Activated CD4-positive, CD25-positive, alpha-beta regulatory T cell treated with anti-CD3 and anti-CD28 coated beads, Interleukin-2, amount 50 U/mL, for 16 hours (primary cell): ENCODE measurements around the gene RAP1GAP2.
A peak's percentile ranks its signal among the peaks of the same experiment; 100 is the strongest.
"Not testable (repeated sequence)": the region's sequence is repeated elsewhere in the genome, so short reads cannot be mapped to it uniquely, and the experiment has no call there.

Experiments used
- DNase-seq: peaks from one replicate; pipeline ENCODE4 v3.0.0-alpha.2; 2020; ENCODE audit warnings: low read depth, low spot score

Gene RAP1GAP2

DNA sequence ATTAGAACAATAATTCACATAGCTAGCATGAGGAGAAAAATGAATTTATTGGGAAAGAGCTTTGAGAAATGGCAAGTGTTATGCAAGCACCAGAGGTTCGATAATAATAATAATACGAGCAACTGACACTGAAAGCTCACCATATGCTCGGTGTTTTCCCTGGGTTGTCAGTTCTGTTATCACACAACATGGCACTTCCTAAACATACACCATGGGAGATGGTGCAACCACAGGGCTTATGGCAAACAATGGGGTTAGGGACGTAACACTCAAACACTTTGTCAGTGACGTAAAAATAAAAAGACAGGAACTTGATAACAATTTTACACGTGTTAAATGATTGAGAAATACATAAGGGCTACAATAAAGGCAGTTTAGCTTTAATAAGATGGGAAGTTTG, 243.5 kb downstream of the RAP1GAP2 start:
- DNase-seq: no peak

GRCh38 chr17:3040882-3041281, 244.6 kb downstream of the RAP1GAP2 start:
- DNase-seq: no peak

DNA sequence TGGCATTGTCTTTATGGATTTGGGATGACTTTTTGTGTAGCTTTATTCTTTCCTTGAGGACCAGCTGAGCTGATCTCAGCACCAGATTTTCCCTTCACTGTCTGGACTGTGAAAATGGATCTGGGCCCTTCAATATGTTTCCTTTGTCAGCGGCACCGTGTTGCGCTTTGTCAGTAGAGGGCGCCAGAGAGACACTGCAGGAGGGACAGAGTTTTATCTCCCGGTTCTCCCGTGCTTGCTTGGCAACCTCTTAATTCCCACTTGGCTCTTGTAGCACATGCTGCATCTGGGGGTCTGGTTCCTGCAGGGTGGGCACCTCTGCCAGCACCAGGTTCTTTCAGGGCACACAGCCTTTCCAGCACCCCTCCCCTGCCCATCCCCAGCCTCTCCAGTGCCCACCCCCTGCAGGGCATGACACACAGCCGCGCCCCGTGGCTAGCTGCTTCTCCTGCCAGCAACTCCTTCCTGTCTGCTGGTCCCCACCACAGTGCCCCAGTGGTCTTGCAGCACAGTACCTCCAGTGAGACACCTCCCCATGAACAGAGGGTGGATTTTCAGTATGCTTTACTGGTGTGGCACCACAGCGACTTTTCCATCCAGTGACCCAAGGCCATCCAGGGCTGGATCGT, 247.6 kb downstream of the RAP1GAP2 start:
- no peak for DNase-seq

DNA sequence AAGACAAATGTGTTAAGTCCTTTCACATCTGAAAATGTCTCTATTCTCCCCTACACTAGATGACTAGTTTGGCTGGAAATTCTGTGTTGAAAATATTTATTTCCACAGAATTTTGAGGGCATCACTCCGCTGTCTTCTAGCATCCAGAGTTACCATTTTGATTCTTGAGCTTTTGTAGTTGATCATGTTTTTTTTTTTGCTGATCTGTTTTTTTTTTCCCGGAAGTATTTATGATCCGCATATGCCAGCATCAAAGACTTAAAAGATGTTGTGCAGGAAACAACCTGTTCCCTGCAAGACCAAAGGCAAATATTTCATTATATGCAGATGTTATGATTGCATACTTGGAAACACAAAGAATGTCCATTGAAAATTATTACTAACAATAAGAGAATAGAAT, 250.5 kb downstream of the RAP1GAP2 start:
- DNase-seq: no peak

DNA sequence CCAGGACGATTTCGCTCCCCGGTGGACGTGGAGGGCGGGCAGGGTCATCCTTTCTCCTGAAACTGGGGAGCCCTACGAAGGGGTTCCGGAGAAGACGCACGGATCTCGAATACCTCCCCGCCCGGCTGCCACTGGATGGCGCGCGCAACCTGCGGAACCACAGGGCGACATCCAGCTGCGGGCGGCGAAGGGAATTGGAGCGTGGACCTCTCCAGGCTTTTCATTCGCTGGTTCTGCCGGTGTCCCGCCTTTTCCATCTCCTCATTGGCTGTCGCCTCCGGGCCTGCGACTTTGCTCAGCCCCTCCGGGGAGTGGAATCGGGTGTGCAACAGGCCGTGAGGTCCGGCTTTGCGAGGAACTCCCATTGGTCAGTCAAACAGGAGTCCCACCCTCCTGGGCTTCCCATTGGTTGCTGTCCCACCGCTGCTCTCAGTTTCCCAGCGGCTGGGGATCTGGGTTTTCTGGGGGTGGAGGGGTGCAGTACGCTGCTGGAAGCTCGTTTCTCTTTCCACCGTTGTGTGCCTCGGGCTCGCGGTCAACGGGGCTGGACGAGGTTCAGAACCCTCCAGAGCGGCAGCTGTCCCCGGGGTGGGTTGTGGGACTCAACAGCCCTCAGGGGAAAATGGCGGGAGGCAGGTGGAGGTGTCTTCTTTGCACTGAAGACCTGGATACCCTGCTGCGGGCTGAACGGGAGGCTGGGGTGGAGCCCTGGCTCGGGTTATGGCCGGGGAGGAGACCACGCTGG, 252.7 kb downstream of the RAP1GAP2 start:
- peak; percentile 77 for DNase-seq

DNA sequence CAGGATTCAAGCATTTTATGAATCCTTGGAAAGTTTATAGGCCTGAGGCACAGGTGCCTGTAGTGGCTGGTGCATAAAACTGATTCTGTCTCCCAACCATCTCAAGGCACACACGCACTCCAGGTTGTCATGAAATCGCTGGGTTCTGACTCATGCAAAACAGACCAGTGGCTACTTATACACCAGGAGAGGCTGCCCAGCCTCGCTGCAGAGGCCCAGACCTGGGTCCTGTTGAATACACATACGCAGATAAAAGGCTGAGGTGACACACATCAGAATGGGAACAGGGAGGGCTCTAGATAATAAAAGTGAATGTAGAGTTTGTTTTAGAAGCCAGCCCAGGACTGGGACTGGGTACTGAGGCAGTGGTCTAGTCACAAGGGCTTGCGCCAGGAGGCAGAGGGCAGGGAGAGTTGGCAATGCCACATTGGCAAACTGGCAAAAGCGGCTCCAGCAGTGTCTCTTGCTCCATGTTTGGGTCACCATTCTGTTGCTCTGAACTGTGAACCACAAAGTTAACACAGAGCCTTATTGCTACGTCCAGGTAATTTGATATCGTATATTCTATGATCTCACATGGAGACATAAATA, 253.6 kb downstream of the RAP1GAP2 start:
- DNase-seq: no peak

GRCh38 chr17:3054868-3055267, 258.6 kb downstream of the RAP1GAP2 start:
- not testable (repeated sequence) for DNase-seq

GRCh38 chr17:3062824-3063377, 266.7 kb downstream of the RAP1GAP2 start:
- DNase-seq: not testable (repeated sequence)

DNA sequence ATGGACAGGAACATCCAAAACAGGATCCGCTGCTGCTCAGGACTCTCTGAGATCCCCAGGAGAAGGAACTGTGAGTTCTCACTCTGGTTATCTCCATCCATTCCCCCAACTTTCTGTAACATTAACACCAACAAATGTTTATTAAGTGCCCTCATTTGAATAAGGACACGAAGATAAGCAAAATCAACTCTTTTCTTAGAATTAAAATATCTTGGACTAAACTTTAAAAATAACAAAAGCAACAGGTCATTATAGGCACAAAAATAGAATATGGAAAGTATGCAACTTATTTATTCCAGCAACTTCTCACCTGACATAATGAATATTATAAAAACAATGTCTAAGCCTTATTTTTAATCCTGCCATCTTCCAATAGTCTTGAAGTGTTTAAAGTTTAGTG, 267.3 kb downstream of the RAP1GAP2 start, which contains the start of gene OR1D5:
OR1D5 (minus strand) TSS at position 101 of the 400 bp plus-strand sequence; CDS start at position 101, 0 bp downstream.
- not testable (repeated sequence) for DNase-seq

DNA sequence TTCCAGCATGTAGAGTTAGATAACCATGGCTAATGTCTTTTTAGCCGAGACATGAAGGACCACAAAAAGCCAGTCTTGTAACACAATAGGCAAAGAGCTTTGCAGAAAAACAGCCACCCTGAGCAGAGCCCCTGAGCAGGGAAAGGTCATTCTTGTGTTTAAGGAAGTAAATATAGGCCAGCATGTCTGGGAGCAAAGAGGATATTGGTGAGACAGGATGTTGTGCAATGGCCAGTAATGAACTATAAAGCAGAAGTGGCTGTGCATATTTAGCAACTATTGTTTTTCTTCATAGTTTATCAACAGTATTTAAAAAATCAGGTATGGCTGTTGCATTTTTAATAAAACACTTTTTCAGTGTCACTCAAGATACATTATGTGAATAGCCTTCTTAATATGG, 269.0 kb downstream of the RAP1GAP2 start:
- not testable (repeated sequence) for DNase-seq

DNA sequence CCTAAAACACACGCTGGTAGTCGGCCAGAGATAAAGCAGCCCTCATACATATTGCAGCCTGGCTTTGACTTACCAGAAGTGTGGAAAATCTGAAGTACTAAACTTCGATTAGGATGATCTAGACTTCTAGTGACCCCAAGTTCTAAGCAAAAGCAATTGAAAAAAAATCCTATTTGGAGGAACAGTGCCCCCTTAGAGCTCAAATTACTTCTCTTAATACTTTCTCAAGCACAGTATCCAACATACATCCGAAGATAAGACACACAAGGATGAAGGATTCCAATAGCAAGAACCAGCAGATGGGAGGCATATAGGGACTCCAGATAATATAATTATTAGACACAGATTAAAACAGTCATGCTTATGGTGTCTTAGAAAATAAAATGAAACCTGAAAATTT, 277.6 kb downstream of the RAP1GAP2 start:
- not testable (repeated sequence) for DNase-seq
